H1 (cell line): ENCODE measurements around the gene IL17D. TPM values are rescaled to one million over a fixed set of nuclear protein-coding genes. Genes with fewer than 3 reads are reported as not detected.

ENCODE experiments used
- POU5F1 ChIP-seq: IDR thresholded peaks from 2 replicates; pipeline ENCODE4 v1.6.1; 2011; ENCODE audit warnings: low read depth, mild to moderate bottlenecking, low read length, moderate library complexity
- polyA plus RNA-seq, 7 experiments: library from polyadenylated mRNA; depleted of rRNA in 3 of 7; stranded (reverse) in 5 of 7; unstranded in 2 of 7; fragments of >200 nt in 5 of 7; fragments of 200-250 nt in 2 of 7; gene quantifications; 1 replicate in 5 of 7; 2 replicates in 1 of 7; 4 replicates in 1 of 7; pipeline versions ENCODE4 v1.2.1 to v1.2.3, GENCODE V29; 2011 to 2013; ENCODE audit warnings: missing spikeins in 2 of 7, mixed read lengths in 2 of 7
- total RNA-seq: library from RNA; stranded (reverse); fragmentation: NEBNext Ultra II Directional; extraction: Animal tissue kit (Norgen Biotek cat#: 25700); gene quantifications from 2 replicates; pipeline ENCODE4 v1.2.1, GENCODE V29; 2021
- TF ChIP-seq, protein P1 (sequence below): IDR thresholded peaks from 2 replicates; pipeline ENCODE4 v1.6.1; 2012; ENCODE audit warnings: low read length, inconsistent platforms

Gene IL17D
- total and polyA plus RNA-seq, 2 of the 8 experiments (the other 6 are each of a cell fraction or from before 2014, with no cell fraction given), result 0.56 to 0.59 TPM

DNA sequence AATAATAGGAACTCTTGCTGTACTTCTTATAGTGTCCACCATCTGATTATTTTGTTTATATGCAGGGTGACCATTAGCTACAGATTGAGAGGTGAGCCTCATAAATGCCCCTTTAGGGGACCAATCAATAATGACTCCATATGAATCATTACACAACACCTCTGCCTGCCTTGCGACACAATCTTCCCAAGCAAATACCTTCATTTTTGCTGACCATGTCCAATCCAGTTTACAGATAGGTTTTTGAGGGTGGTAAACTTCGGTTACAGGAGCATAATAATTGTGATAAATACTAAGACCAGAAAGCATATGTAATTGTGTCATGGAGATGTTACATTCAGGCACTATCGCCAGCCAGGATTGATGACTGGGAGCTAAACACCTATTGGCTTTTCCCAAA, 23.6 kb upstream of the IL17D start (continued):
- TF ChIP-seq, protein P1, sequence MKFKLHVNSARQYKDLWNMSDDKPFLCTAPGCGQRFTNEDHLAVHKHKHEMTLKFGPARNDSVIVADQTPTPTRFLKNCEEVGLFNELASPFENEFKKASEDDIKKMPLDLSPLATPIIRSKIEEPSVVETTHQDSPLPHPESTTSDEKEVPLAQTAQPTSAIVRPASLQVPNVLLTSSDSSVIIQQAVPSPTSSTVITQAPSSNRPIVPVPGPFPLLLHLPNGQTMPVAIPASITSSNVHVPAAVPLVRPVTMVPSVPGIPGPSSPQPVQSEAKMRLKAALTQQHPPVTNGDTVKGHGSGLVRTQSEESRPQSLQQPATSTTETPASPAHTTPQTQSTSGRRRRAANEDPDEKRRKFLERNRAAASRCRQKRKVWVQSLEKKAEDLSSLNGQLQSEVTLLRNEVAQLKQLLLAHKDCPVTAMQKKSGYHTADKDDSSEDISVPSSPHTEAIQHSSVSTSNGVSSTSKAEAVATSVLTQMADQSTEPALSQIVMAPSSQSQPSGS, result no peak
- no peak for TF ChIP-seq POU5F1
